Mammary epithelial cell (primary cell): ENCODE results near the gene SH3D19.

Source experiments
- CTCF ChIP-seq, 2 donors: IDR thresholded peaks in 1 of 2; conservative IDR thresholded peaks in 1 of 2; 2 replicates each; pipeline ENCODE4 v1.5.1; 2011 to 2012; ENCODE audit warnings: inconsistent platforms in 2 of 2, low read length in 2 of 2, mild to moderate bottlenecking in 2 of 2, control low read depth in 1 of 2, low read depth in 1 of 2; ENCODE audit not compliant: insufficient read depth in 1 of 2; ENCODE audit errors: extremely low read depth in 1 of 2
- EZH2 ChIP-seq: IDR thresholded peaks from 2 replicates; pipeline ENCODE4 v1.6.1; 2012; ENCODE audit warnings: low read length, inconsistent platforms, borderline replicate concordance

- TF ChIP-seq CTCF (conservative IDR thresholded peaks at IDR 0.05 in 1 of 2, IDR thresholded peaks at IDR 0.05 in 1 of 2; ENCODE audit: extremely low read depth in 1 of 2, insufficient read depth in 1 of 2, low read depth in 1 of 2, low read length in 2 of 2) = no peak
- no peak for TF ChIP-seq EZH2
Observed at GRCh38 chr4:151167561-151167960, 157.8 kb downstream of the SH3D19 start.
